HG03280 (cell line): ENCODE results near the gene SMAD4.
"Not testable (repeated sequence)": the region's sequence is repeated elsewhere in the genome, so short reads cannot be mapped to it uniquely, and the experiment has no call there.

Experiments
- ATAC-seq: cut with Tn5 transposase; IDR thresholded peaks from one replicate; pipeline ENCODE4 v1.9.1; 2021; ENCODE audit warnings: mild to moderate bottlenecking, moderate library complexity; ENCODE audit not compliant: unreplicated experiment

Gene SMAD4

GRCh38 chr18:51107598-51108305 is 77.7 kb downstream of the SMAD4 start:
- no peak for ATAC-seq

- ATAC-seq: no peak
These were observed 78.3 kb downstream of the SMAD4 start for GRCh38 chr18:51108330-51108729.

- ATAC-seq: peak; percentile 88
These were observed 80.2 kb downstream of the SMAD4 start for GRCh38 chr18:51110073-51110797.

- ATAC-seq: not testable (repeated sequence)
These were observed 81.8 kb downstream of the SMAD4 start for GRCh38 chr18:51111633-51112355.

GRCh38 chr18:51116996-51117395 is 87.0 kb downstream of the SMAD4 start:
- not testable (repeated sequence) for ATAC-seq

- not testable (repeated sequence) for ATAC-seq
These were observed 89.5 kb downstream of the SMAD4 start for GRCh38 chr18:51119561-51119960.

- not testable (repeated sequence) for ATAC-seq
These were observed 90.0 kb downstream of the SMAD4 start for GRCh38 chr18:51119976-51120375.

GRCh38 chr18:51120809-51121596 is 91.0 kb downstream of the SMAD4 start:
- ATAC-seq: no peak

GRCh38 chr18:51121597-51121857 is 91.5 kb downstream of the SMAD4 start:
- ATAC-seq: no peak

- no peak for ATAC-seq
These were observed 92.4 kb downstream of the SMAD4 start for GRCh38 chr18:51122266-51123045.

GRCh38 chr18:51123046-51123395 is 93.0 kb downstream of the SMAD4 start:
- ATAC-seq: no peak

- ATAC-seq: no peak
These were observed 93.5 kb downstream of the SMAD4 start for GRCh38 chr18:51123481-51123880.

- ATAC-seq: no peak
These were observed 94.0 kb downstream of the SMAD4 start for GRCh38 chr18:51123936-51124486.

- ATAC-seq: no peak
These were observed 96.0 kb downstream of the SMAD4 start for GRCh38 chr18:51125976-51126375.

GRCh38 chr18:51127664-51128063 is 97.7 kb downstream of the SMAD4 start:
- no peak for ATAC-seq

GRCh38 chr18:51128533-51128932 is 98.5 kb downstream of the SMAD4 start:
- no peak for ATAC-seq

GRCh38 chr18:51132256-51132935 is 102.4 kb downstream of the SMAD4 start:
- ATAC-seq: no peak

- ATAC-seq: no peak
These were observed 103.7 kb downstream of the SMAD4 start for GRCh38 chr18:51133580-51134160.
